OCI-LY1 (cell line): ENCODE data around the gene ATAD3A.

Experiments
- CTCF ChIP-seq: fragments of 200-600 bp; sonication (generic), shearing (Covaris generic); IDR thresholded peaks from 2 replicates; pipeline ENCODE4 v1.5.1; 2017; ENCODE audit warnings: mild to moderate bottlenecking, antibody characterized with exemption, low read length, moderate library complexity, mixed read lengths
- EZH2 ChIP-seq: fragments of 200-600 bp; sonication (generic), shearing (Covaris generic); IDR thresholded peaks from 2 replicates; pipeline ENCODE4 v1.8.0; 2017; ENCODE audit warnings: borderline replicate concordance, mixed run types, mild to moderate bottlenecking, antibody characterized with exemption, low read length, moderate library complexity, mixed read lengths

GRCh38 chr1:1559066-1559465 lies 47.1 kb downstream of the ATAD3A start:
- TF ChIP-seq CTCF, result no peak
- no peak for TF ChIP-seq EZH2
